Astrocyte (in vitro differentiated cells and primary cell): Measurements from ENCODE around the gene PATL1. TPM values are rescaled to one million over a fixed set of nuclear protein-coding genes. Genes with fewer than 3 reads are reported as not detected.

Source experiments
- DNase-seq: peaks from one replicate; pipeline ENCODE4 v3.0.0-alpha.2; 2010; ENCODE audit warnings: low read depth
- FAIRE-seq: peaks from 2 replicates; lab custom pipeline; 2011; peaks lifted over from hg19 to GRCh38; lab: Jason Lieb, UNC
- H2AFZ ChIP-seq: 2 replicates; pipeline ENCODE4 v1.6.0; 2012; ENCODE audit warnings: low read depth, low read length, inconsistent platforms
- H3K27ac ChIP-seq: 2 replicates; pipeline ENCODE4 v1.5.1; 2011; ENCODE audit warnings: low read depth, low read length, inconsistent platforms
- H3K27me3 ChIP-seq: 2 replicates; pipeline ENCODE4 v1.6.0; 2011; ENCODE audit warnings: low read length, inconsistent platforms; ENCODE audit not compliant: insufficient read depth
- H3K36me3 ChIP-seq: 2 replicates; pipeline ENCODE4 v1.5.1; 2011; ENCODE audit warnings: low read length, inconsistent platforms; ENCODE audit not compliant: insufficient read depth
- H3K4me1 ChIP-seq: 2 replicates; pipeline ENCODE4 v1.5.1; 2011; ENCODE audit warnings: low read length, inconsistent platforms; ENCODE audit not compliant: insufficient read depth
- H3K4me2 ChIP-seq: 2 replicates; pipeline ENCODE4 v1.6.0; 2012; ENCODE audit warnings: low read length, inconsistent platforms
- H3K4me3 ChIP-seq: 2 replicates; pipeline ENCODE4 v1.5.1; 2011; ENCODE audit warnings: low read depth, mild to moderate bottlenecking, low read length, inconsistent platforms; ENCODE audit not compliant: insufficient read depth
- H3K79me2 ChIP-seq: 2 replicates; pipeline ENCODE4 v1.6.0; 2012; ENCODE audit warnings: mild to moderate bottlenecking, low read length, inconsistent platforms; ENCODE audit not compliant: insufficient read depth
- H3K9ac ChIP-seq: 2 replicates; pipeline ENCODE4 v1.6.0; 2012; ENCODE audit warnings: mild to moderate bottlenecking, low read length, inconsistent platforms
- H3K9me3 ChIP-seq: 2 replicates; pipeline ENCODE4 v1.5.1; 2012; ENCODE audit warnings: low read depth, mild to moderate bottlenecking, low read length, inconsistent platforms; ENCODE audit not compliant: insufficient read depth
- H4K20me1 ChIP-seq: 2 replicates; pipeline ENCODE4 v1.6.0; 2012; ENCODE audit warnings: low read length, inconsistent platforms; ENCODE audit not compliant: insufficient read depth
- H3K27ac Mint-ChIP-seq: one replicate; pipeline ENCODE4 v1.8.0; 2021; ENCODE audit warnings: mild to moderate bottlenecking, mixed read lengths; ENCODE audit not compliant: unreplicated experiment
- H3K27me3 Mint-ChIP-seq: one replicate; pipeline ENCODE4 v1.8.0; 2021; ENCODE audit warnings: low read depth, mixed read lengths; ENCODE audit not compliant: unreplicated experiment
- H3K36me3 Mint-ChIP-seq: one replicate; pipeline ENCODE4 v1.8.0; 2021; ENCODE audit warnings: low read depth, mixed read lengths; ENCODE audit not compliant: unreplicated experiment
- H3K4me1 Mint-ChIP-seq: one replicate; pipeline ENCODE4 v1.8.0; 2021; ENCODE audit warnings: low read depth, mixed read lengths; ENCODE audit not compliant: unreplicated experiment
- H3K4me3 Mint-ChIP-seq: one replicate; pipeline ENCODE4 v1.8.0; 2021; ENCODE audit warnings: mild to moderate bottlenecking, moderate library complexity, mixed read lengths; ENCODE audit not compliant: unreplicated experiment
- H3K9me3 Mint-ChIP-seq: one replicate; pipeline ENCODE4 v1.8.0; 2021; ENCODE audit warnings: mild to moderate bottlenecking, mixed read lengths; ENCODE audit not compliant: unreplicated experiment
- EZH2 ChIP-seq: IDR thresholded peaks from 2 replicates; pipeline ENCODE4 v1.6.1; 2012; ENCODE audit warnings: mild to moderate bottlenecking, low read length, inconsistent platforms; ENCODE audit not compliant: insufficient read depth
- total RNA-seq: library from RNA; stranded (reverse); gene quantifications from 2 replicates; pipeline ENCODE4 v1.2.1, GENCODE V29; 2021
- TF ChIP-seq, protein P1 (sequence below): IDR thresholded peaks from 2 replicates; pipeline ENCODE4 v1.5.1; 2011; ENCODE audit warnings: low read depth, mild to moderate bottlenecking, inconsistent platforms, low read length, moderate library complexity; ENCODE audit not compliant: insufficient read depth

Gene PATL1
- total RNA-seq, 1 donor from 2014 or later, result 38.1 TPM

DNA sequence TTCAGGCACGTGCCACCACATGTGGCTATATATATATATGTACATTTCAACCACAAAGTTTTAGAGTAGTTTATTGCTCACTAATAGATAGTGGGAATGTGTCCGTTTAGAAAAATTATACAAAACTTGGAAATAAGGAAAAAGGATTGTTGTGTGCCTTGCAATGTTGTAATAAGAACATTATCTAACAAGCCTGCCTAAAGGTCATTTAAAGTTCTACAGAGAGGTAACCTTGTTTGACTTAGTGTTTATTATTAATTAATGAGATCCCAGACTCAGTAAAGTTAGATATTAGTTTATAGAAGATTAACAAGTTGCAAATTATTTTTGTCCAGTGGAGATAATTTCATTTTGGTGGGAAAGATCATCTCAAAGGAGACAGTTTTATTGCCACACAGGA lies 5.5 kb upstream of the PATL1 start:
- TF ChIP-seq EZH2, result no peak
- TF ChIP-seq, protein P1, sequence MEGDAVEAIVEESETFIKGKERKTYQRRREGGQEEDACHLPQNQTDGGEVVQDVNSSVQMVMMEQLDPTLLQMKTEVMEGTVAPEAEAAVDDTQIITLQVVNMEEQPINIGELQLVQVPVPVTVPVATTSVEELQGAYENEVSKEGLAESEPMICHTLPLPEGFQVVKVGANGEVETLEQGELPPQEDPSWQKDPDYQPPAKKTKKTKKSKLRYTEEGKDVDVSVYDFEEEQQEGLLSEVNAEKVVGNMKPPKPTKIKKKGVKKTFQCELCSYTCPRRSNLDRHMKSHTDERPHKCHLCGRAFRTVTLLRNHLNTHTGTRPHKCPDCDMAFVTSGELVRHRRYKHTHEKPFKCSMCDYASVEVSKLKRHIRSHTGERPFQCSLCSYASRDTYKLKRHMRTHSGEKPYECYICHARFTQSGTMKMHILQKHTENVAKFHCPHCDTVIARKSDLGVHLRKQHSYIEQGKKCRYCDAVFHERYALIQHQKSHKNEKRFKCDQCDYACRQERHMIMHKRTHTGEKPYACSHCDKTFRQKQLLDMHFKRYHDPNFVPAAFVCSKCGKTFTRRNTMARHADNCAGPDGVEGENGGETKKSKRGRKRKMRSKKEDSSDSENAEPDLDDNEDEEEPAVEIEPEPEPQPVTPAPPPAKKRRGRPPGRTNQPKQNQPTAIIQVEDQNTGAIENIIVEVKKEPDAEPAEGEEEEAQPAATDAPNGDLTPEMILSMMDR, result no peak
- H3K27ac ChIP-seq, result no peak overlapping the region
- no peak overlapping the region for H3K9ac ChIP-seq
- no peaks in the 10 kb centered on the region for H3K9me3 Mint-ChIP-seq
- peaks cover 5% of the 10 kb centered on the region for H3K79me2 ChIP-seq
- no peak overlapping the region for H3K4me3 ChIP-seq
- no peak overlapping the region for H3K4me3 Mint-ChIP-seq
- no peak overlapping the region for H2AFZ ChIP-seq
- no peaks in the 10 kb centered on the region for H3K36me3 ChIP-seq
- H3K27me3 Mint-ChIP-seq, result peaks cover 2% of the 10 kb centered on the region
- H3K27me3 ChIP-seq, result no peaks in the 10 kb centered on the region
- peaks cover 7% of the 10 kb centered on the region for H3K4me1 ChIP-seq
- H3K4me1 Mint-ChIP-seq, result no peaks in the 10 kb centered on the region
- no peak overlapping the region for H3K4me2 ChIP-seq
- H3K9me3 ChIP-seq, result no peaks in the 10 kb centered on the region
- H3K27ac Mint-ChIP-seq, result no peak overlapping the region
- no peaks in the 10 kb centered on the region for H4K20me1 ChIP-seq
- DNase-seq (no peak), FAIRE-seq (no peak)
- H3K36me3 Mint-ChIP-seq, result no peaks in the 10 kb centered on the region

DNA sequence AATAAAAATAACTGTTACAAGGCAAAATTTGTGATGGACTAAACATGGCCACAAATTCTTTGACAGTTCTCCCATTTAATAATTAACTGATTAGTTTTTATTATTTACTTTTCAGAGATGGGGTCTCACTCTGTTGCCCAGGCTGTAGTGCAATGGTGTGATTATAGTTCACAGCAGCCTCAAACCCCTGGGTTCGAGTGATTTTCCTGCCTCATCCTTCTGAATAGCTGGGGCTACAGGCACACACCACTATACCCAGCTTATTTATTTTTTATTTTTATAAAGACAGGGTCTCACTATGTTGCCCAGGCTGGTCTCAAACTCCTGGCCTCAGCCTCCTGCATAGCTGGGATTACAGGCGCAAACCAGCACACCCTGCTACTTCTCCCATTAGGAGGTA lies 4.5 kb upstream of the PATL1 start:
- Mint-ChIP-seq H3K27ac (no peak overlapping the region), H3K27me3 (peaks cover 2% of the 10 kb centered on the region), H3K4me3 (no peak overlapping the region), H3K36me3 (no peaks in the 10 kb centered on the region), H3K9me3 (no peaks in the 10 kb centered on the region), H3K4me1 (no peaks in the 10 kb centered on the region)
- TF ChIP-seq EZH2, result no peak
- TF ChIP-seq, protein P1, result no peak
- no peak overlapping the region for H3K4me2 ChIP-seq
- H3K79me2 ChIP-seq, result peaks cover 9% of the 10 kb centered on the region
- no peaks in the 10 kb centered on the region for H3K36me3 ChIP-seq
- no peak overlapping the region for H3K27ac ChIP-seq
- FAIRE-seq, result no peak
- no peak for DNase-seq
- peaks cover 7% of the 10 kb centered on the region for H3K4me1 ChIP-seq
- no peak overlapping the region for H3K9ac ChIP-seq
- no peak overlapping the region for H2AFZ ChIP-seq
- no peak overlapping the region for H3K4me3 ChIP-seq
- no peaks in the 10 kb centered on the region for H3K9me3 ChIP-seq
- H4K20me1 ChIP-seq, result peaks cover under 1% of the 10 kb centered on the region
- no peaks in the 10 kb centered on the region for H3K27me3 ChIP-seq

DNA sequence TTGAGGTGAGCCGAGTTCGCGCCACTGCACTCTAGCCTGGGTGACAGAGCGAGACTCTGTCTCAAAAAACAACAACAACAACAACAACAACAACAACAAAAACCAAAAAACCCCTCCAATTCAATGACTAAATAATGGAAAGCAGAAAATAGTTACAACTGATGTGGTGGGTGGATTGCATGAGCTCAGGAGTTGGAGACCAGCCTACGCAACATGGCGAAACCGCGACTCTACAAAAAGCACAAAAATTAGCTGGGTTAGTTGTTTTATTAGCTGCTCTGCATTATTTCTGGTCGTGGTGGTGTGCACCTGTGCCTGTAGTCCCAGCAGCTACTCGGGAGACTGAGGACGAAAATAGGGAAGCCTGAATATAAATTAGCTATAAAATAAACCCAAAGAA lies 2.6 kb upstream of the PATL1 start:
- no peaks in the 10 kb centered on the region for H3K9me3 ChIP-seq
- H3K79me2 ChIP-seq, result peaks cover 26% of the 10 kb centered on the region
- no peaks in the 10 kb centered on the region for H3K27me3 ChIP-seq
- no peak overlapping the region for H3K4me3 ChIP-seq
- DNase-seq (no peak), FAIRE-seq (no peak)
- Mint-ChIP-seq H3K4me1 (peaks cover 6% of the 10 kb centered on the region), H3K36me3 (peaks cover 2% of the 10 kb centered on the region), H3K4me3 (no peak overlapping the region), H3K27ac (no peak overlapping the region), H3K27me3 (peaks cover 2% of the 10 kb centered on the region), H3K9me3 (no peaks in the 10 kb centered on the region)
- H3K36me3 ChIP-seq, result peaks cover 3% of the 10 kb centered on the region
- peaks cover 12% of the 10 kb centered on the region for H3K4me1 ChIP-seq
- no peak overlapping the region for H3K27ac ChIP-seq
- no peak overlapping the region for H2AFZ ChIP-seq
- H3K9ac ChIP-seq, result no peak overlapping the region
- TF ChIP-seq, protein P1, result no peak
- no peak for TF ChIP-seq EZH2
- peaks cover 19% of the 10 kb centered on the region for H4K20me1 ChIP-seq
- no peak overlapping the region for H3K4me2 ChIP-seq
